ENCODE results near the gene FKBP2.
"Not testable (repeated sequence)": the region's sequence is repeated elsewhere in the genome, so short reads cannot be mapped to it uniquely, and the experiment has no call there.

DNA sequence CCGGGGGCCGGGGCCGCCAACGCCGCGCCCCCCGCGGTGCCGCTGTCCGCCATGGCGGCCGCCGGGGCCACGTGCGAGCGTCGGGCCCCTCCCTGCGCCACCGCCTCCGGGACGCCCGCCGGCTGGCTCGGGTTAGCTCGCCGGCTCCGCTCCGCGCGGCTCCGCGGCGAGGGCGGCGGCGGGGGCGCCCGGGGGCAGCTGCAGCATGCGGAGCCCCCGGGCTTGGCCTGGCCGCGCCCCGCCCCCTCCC is 5.7 kb downstream of the FKBP2 start:
- TF ChIP-seq POLR2AphosphoS5 (IDR thresholded peaks at IDR 0.05; ENCODE audit: borderline replicate concordance, low read depth, low read length); EZH2 (IDR thresholded peaks at IDR 0.05): not testable (repeated sequence)

Data from SK-N-MC (cell line).